Mucosa of rectum (tissue), 2 donors: Measurements from ENCODE around the gene VSTM1.
"Not testable (repeated sequence)": the region's sequence is repeated elsewhere in the genome, so short reads cannot be mapped to it uniquely, and the experiment has no call there.

Experiments
- H3K27ac ChIP-seq, 2 donors: one replicate each; pipeline ENCODE4 v1.7.0; 2013; ENCODE audit warnings: inconsistent platforms in 2 of 2, low read depth in 2 of 2, low read length in 2 of 2
- H3K27me3 ChIP-seq, 2 donors: one replicate each; pipeline ENCODE4 v1.7.0; 2013; ENCODE audit warnings: low read length in 2 of 2; ENCODE audit not compliant: control insufficient read depth in 2 of 2, insufficient read depth in 2 of 2
- H3K36me3 ChIP-seq, 2 donors: one replicate each; pipeline ENCODE4 v1.7.0; 2013; ENCODE audit warnings: low read length in 2 of 2; ENCODE audit not compliant: control insufficient read depth in 2 of 2, insufficient read depth in 2 of 2
- H3K4me1 ChIP-seq, 2 donors: one replicate each; pipeline ENCODE4 v1.7.0; 2013; ENCODE audit warnings: low read length in 2 of 2, mild to moderate bottlenecking in 1 of 2; ENCODE audit not compliant: control insufficient read depth in 2 of 2, insufficient read depth in 2 of 2
- H3K4me3 ChIP-seq, 2 donors: one replicate each; pipeline ENCODE4 v1.7.0; 2013; ENCODE audit warnings: low read length in 2 of 2
- H3K9ac ChIP-seq, 2 donors: one replicate each; pipeline ENCODE4 v1.7.0; 2013; ENCODE audit warnings: low read length in 2 of 2, low read depth in 1 of 2, mild to moderate bottlenecking in 1 of 2
- H3K9me3 ChIP-seq, 2 donors: one replicate each; pipeline ENCODE4 v1.7.0; 2013; ENCODE audit warnings: low read length in 2 of 2; ENCODE audit not compliant: control insufficient read depth in 2 of 2
- donor health status: healthy.
- donor health status: Normal muscosa, but diverticular disease.

Gene VSTM1

GRCh38 chr19:54099903-54100255 is 36.2 kb upstream of the VSTM1 start:
- H3K4me3 ChIP-seq, H3K9ac ChIP-seq, H3K27ac ChIP-seq, H3K27me3 ChIP-seq, H3K36me3 ChIP-seq, H3K9me3 ChIP-seq: not testable (repeated sequence)
- H3K4me1 ChIP-seq = peaks cover 13 to 16% of the 10 kb centered on the region in 2 donors

- Histone ChIP-seq H3K4me3 (no peak overlapping the region), H3K9me3 (no peaks in the 10 kb centered on the region), H3K4me1 (peaks cover 13 to 16% of the 10 kb centered on the region in 2 donors), H3K27me3 (peaks cover 4 to 11% of the 10 kb centered on the region in 2 donors), H3K9ac (no peak overlapping the region), H3K36me3 (no peaks in the 10 kb centered on the region), H3K27ac (no peak overlapping the region)
Measured at GRCh38 chr19:54099190-54099902, 35.6 kb upstream of the VSTM1 start.

- peak overlapping the region in 1 of 2 donors; percentile 40 for H3K9ac ChIP-seq
- H3K9me3 ChIP-seq = no peaks in the 10 kb centered on the region
- H3K27me3 ChIP-seq = peaks cover 4 to 11% of the 10 kb centered on the region in 2 donors
- H3K27ac ChIP-seq = no peak overlapping the region
- H3K4me3 ChIP-seq = peak overlapping the region; percentile 45 to 54
- H3K36me3 ChIP-seq = no peaks in the 10 kb centered on the region
- peaks cover 4 to 6% of the 10 kb centered on the region in 2 donors for H3K4me1 ChIP-seq
Measured at GRCh38 chr19:54096617-54097106, 33.0 kb upstream of the VSTM1 start.

GRCh38 chr19:54095859-54096616 is 32.3 kb upstream of the VSTM1 start:
- not testable (repeated sequence) for H3K27ac ChIP-seq, H3K4me1 ChIP-seq, H3K36me3 ChIP-seq, H3K9me3 ChIP-seq
- Histone ChIP-seq H3K4me3 (peak overlapping the region; percentile 52 to 54), H3K27me3 (peaks cover 4 to 11% of the 10 kb centered on the region in 2 donors), H3K9ac (peak overlapping the region in 1 of 2 donors; percentile 40)

- Histone ChIP-seq H3K9ac (peak overlapping the region in 1 of 2 donors; percentile 29), H3K4me1 (peaks cover 4 to 6% of the 10 kb centered on the region in 2 donors), H3K27me3 (peaks cover 4 to 11% of the 10 kb centered on the region in 2 donors), H3K27ac (no peak overlapping the region), H3K4me3 (peak overlapping the region in 1 of 2 donors; percentile 19), H3K9me3 (no peaks in the 10 kb centered on the region), H3K36me3 (no peaks in the 10 kb centered on the region)
Measured at GRCh38 chr19:54095136-54095858, 31.6 kb upstream of the VSTM1 start.

- Histone ChIP-seq H3K27ac (no peak overlapping the region), H3K4me3 (no peak overlapping the region)
Measured at GRCh38 chr19:54094426-54095000, 30.8 kb upstream of the VSTM1 start.

GRCh38 chr19:54084410-54084809 is 20.7 kb upstream of the VSTM1 start:
- Histone ChIP-seq H3K36me3 (no peaks in the 10 kb centered on the region), H3K4me1 (no peaks in the 10 kb centered on the region), H3K4me3 (no peak overlapping the region), H3K27me3 (no peaks in the 10 kb centered on the region), H3K9me3 (peaks cover 0 to 6% of the 10 kb centered on the region in 2 donors), H3K27ac (no peak overlapping the region), H3K9ac (no peak overlapping the region)

More at GRCh38 chr19:54094426-54095000, 30.8 kb upstream of the VSTM1 start:
- Histone ChIP-seq H3K4me1 (peaks cover 4 to 6% of the 10 kb centered on the region in 2 donors), H3K9me3 (no peaks in the 10 kb centered on the region), H3K36me3 (no peaks in the 10 kb centered on the region), H3K27me3 (peaks cover 4 to 11% of the 10 kb centered on the region in 2 donors), H3K9ac (no peak overlapping the region)

GRCh38 chr19:54081032-54081431 is 17.3 kb upstream of the VSTM1 start, which contains the start of gene TARM1:
TARM1 (minus strand) TSS chr19:54081365; CDS start chr19:54081340, 25 bp downstream.
- Histone ChIP-seq H3K27ac (no peak within 1 kb of the TSS), H3K9me3 (peaks cover 0 to 6% of the 10 kb centered on the region in 2 donors), H3K9ac (no peak within 1 kb of the TSS), H3K27me3 (no peaks in the 10 kb centered on the region), H3K36me3 (no peaks in the 10 kb centered on the region), H3K4me1 (no peaks in the 10 kb centered on the region), H3K4me3 (no peak within 1 kb of the TSS)

GRCh38 chr19:54077334-54077733 is 13.6 kb upstream of the VSTM1 start:
- no peak overlapping the region for H3K9ac ChIP-seq
- H3K4me1 ChIP-seq = no peaks in the 10 kb centered on the region
- H3K36me3 ChIP-seq = no peaks in the 10 kb centered on the region
- H3K27ac ChIP-seq = no peak overlapping the region
- H3K27me3 ChIP-seq = no peaks in the 10 kb centered on the region
- no peak overlapping the region for H3K4me3 ChIP-seq
- peaks cover 0 to 4% of the 10 kb centered on the region in 2 donors for H3K9me3 ChIP-seq
